GM21576 (cell line): Measurements from ENCODE around the gene AASDH.
"Not testable (repeated sequence)": the region's sequence is repeated elsewhere in the genome, so short reads cannot be mapped to it uniquely, and the experiment has no call there.

Experiments used
- ATAC-seq: cut with Tn5 transposase; IDR thresholded peaks from one replicate; pipeline ENCODE4 v1.9.1; 2021; ENCODE audit warnings: mild to moderate bottlenecking, moderate library complexity; ENCODE audit not compliant: unreplicated experiment

AASDH gene

GRCh38 chr4:56391270-56391669 lies 4.0 kb upstream of the AASDH start:
- no peak for ATAC-seq

DNA sequence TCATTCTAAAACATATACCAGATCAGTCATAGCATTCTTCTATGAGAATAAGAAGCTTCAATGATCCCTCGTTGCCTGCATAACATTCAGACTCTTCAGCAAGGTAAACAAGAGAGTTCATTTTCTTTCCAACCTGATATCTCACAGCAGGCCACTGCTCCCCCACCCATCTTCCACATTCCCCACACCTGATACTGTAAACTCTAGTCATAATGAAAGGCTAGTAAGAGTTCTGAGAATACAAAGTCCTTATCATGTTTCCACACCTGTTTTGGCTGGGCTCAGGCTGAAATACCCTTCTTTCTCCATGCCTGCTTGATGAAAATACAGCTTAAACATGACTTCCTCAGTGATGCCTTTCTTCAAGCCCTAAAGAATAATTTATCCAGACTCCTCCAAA lies 2.3 kb upstream of the AASDH start:
- ATAC-seq: no peak

DNA sequence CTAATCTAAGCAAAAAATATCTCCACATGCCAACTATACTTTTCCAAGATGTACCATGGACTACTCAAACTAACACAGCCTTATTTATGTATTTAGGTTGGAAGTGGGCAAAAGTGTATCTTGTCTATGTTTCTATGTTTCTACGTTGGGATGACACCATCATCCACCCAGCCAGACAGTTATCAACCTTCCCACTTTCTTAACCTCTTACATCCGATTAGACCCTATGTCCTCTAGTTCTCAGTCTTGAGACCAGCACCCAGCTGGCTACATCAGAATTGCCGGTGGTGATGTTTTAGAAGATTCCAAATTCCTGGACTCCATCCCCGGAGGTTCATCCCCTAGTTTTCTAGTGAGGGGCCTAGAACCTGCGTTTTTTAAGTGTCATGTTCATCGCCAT lies 1.0 kb upstream of the AASDH start:
- ATAC-seq: no peak

- ATAC-seq: no peak
Measured at GRCh38 chr4:56386091-56386490, 1.2 kb downstream of the AASDH start.

DNA sequence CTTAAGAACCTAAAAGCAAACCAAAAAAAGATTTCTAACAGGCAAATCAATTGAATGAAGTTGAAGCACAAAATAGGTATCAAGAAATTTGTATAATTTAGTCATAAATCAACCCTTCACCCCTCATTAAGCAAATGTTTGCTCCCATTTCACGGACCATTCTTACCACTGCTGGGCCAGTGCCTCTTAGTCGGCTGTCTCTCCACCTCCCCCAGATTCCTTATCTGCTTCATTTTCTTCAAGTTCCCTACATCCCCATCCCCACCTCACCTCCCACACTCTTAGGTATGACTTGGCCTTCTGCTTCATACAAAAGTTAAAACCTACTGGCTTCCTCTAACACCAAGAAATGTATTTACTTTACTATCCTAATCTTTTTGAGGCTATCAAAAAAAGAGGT lies 11.8 kb downstream of the AASDH start:
- no peak for ATAC-seq

DNA sequence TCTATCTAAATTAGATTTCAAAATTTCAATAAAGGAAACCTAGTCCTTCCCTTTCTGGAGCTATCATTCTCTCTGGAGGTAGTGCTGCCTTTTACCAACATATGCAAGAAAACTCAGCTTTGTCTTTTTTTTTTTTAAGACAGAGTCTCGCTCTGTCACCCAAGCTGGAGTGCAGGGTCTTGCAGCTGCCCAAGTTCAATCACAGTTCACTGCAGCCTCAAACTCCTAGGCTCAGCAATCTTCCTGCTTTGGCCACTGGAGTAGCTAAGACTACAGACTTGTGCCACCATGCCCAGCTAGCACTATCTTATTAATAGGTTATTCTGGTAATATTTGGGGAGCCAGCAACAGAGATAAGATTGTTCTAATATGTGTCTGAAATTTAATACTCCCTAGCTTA lies 12.3 kb downstream of the AASDH start:
- no peak for ATAC-seq

- ATAC-seq: no peak
Measured at GRCh38 chr4:56372774-56373173, 14.5 kb downstream of the AASDH start.

- no peak for ATAC-seq
Measured at GRCh38 chr4:56371426-56372220, 15.7 kb downstream of the AASDH start.

- no peak for ATAC-seq
Measured at GRCh38 chr4:56370377-56370776, 16.9 kb downstream of the AASDH start.

- ATAC-seq: not testable (repeated sequence)
Measured at GRCh38 chr4:56362981-56363380, 24.3 kb downstream of the AASDH start.

DNA sequence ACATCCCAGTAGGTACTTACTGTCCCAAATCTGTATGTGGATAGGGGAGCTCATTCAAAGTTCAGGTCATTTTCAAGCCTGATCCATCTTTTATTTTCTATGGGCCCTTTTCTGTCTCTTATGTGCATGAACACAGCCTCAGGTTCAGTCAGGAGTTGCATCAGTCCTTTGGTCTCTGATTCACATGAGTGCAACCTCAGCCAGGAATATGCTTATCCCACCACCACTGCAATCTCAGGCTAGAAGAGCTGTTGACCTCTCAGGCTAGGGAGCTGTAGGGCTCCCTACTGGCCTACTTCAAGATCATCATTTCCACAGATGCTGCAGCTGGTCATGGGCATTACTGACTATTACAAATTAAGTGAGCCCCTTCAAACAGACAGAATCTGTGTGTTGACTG lies 27.2 kb downstream of the AASDH start:
- no peak for ATAC-seq

DNA sequence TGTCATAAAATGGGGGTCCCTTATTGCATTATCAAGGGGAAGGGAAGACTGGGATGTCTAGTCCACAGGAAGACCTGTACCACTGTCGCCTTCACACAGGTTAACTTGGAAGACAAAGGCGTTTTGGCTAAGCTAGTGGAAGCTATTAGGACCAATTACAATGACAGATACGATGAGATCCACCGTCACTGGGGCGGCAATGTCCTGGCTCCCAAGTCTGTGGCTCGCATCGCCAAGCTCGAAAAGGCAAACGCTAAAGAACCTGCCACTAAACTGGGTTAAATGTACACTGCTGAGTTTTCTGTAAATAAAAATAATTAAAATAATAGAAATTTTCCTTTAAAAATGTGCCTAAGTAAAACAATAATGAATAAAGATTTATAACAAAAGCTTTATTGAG lies 30.6 kb downstream of the AASDH start:
- ATAC-seq: no peak

- no peak for ATAC-seq
Measured at GRCh38 chr4:56348576-56348975, 38.7 kb downstream of the AASDH start.

DNA sequence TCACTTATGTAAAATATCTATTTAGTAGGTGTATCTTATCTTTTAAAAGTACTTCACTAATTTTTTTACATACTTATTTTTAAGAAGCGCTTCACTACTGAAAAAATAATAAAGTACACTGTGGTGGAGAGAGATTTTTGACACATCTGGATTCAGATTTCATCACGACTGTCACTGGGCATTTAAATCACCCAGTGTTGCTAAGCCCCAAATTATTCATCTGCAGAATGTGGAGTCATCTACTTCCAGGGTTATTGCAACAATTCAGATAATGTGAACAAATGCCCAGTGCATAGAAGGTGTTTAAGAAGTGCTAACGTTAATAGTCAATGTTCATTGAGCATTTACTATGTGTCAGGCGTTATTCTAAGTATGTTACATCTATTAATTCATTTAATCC lies 41.8 kb downstream of the AASDH start:
- no peak for ATAC-seq

DNA sequence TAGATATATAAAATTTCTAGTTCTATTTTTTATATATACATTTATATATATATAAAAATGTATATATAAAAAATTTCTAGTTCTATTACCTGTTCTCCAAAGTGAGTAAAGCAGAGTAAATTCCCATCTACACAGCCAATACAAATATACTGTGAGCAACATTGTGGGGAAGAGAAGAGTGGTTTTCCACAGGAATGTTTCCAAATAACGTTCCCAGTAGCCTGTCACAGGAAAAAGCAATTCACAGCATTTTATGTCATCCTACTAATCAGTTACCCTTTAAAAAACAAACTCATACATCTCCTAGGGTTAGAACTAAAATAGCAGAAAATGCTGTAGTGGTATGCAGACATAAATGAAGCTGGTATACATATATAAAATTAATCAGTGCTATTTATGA lies 44.5 kb downstream of the AASDH start:
- no peak for ATAC-seq

DNA sequence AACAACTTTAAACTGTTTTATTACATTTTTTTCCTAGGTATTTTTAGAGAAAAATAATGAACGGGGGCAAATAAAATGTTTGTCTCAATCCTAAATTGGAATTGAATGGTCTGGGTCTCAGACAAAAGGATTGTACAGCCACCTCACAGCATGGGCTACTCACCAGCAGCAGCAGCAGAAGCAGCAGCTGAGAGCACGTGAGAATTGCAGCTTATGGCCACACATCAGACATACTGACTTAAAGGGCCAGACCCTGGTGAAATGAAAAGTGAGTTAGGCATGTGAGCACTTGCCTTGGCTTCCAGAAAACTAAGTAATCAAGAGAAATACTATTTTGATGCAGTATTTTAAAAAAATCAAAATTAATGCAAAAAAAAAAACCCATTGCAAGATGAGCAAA lies 56.6 kb downstream of the AASDH start:
- no peak for ATAC-seq

DNA sequence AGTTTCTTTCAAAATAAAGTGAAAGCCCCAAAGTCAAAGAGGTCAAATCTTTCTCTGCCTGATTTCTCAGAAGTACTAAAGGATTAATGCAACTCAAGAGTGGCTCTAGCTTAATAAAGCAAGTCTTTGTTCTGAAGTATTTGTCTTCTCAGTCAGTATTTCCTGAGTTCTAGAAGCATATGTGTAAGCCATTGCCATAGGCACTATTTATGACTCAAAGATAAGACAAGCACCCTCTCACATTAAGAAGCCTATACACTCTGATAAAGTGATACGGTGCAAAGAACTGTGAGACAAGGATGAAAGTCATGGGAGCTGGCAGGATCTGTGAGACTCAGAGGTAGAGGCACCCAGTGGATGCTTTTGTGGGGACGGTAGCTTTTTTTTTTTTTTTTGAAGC lies 60.9 kb downstream of the AASDH start:
- ATAC-seq: no peak

GRCh38 chr4:56324011-56324610 lies 63.2 kb downstream of the AASDH start:
- no peak for ATAC-seq

DNA sequence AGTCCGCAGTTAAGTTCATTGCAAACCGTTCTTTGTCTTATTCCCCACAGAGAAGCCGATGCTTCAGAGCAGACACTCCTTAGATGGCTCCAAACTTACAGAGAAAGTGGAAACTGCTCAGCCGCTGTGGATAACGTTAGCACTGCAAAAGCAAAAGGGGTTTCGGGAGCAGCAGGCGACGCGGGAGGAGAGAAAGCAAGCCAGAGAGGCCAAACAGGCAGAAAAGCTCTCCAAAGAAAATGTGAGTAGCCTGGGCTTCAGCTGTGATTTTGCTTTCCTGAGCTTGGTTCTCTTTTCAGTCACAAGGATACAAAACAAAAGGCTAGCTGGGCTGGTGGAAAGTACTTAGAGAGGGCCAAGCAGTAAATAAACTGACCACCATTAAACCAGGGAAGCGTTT lies 64.0 kb downstream of the AASDH start:
- ATAC-seq: no peak

DNA sequence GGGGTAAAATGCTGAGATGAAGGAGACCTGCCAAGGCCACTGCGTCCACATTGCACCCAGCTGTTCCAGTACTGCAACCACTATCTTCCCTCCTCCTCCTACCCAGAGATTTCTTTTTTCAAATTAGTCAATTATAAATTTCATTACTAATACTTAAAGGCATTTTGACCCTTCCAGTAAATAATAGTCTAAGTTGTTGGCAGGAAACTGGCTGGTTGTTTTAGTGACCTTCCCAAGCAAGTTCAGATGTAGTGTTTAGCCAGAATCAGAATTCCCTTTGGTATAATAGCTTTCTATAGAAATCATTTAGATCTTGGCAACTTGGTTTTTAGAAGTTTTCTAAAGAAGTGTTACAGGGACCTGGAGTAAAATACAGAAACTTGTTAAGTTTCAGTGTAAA lies 66.0 kb downstream of the AASDH start:
- ATAC-seq: no peak

- no peak for ATAC-seq
Measured at GRCh38 chr4:56320293-56320692, 67.0 kb downstream of the AASDH start.

DNA sequence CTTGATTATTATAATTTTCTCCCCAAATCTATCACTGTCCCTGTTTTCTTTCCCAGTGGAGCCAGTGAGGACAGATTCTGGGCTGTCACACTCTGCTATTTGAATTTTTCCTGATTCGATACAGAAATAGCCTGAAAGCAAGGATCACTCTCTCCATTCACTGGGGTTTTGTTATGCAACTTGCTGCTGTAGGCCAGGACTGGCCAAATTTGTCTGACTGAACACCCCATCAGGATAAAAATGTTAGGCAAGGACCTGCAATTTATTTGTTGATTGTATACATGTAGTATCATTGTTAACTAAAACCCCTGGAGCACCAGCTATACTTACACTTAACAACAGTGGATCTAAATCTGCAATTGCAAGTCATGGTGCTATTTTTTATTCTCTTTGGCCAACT lies 68.7 kb downstream of the AASDH start:
- ATAC-seq: no peak

GRCh38 chr4:56317749-56318148 lies 69.5 kb downstream of the AASDH start:
- no peak for ATAC-seq
